Large intestine (tissue), 3 donors: ENCODE results near the gene NMNAT2. TPM values are rescaled to one million over a fixed set of nuclear protein-coding genes. Genes with fewer than 3 reads are reported as not detected.
"Not testable (repeated sequence)": the region's sequence is repeated elsewhere in the genome, so short reads cannot be mapped to it uniquely, and the experiment has no call there.

Experiments used
- DNase-seq, 2 donors: peaks; one replicate each; pipeline versions ENCODE4 v3.0.0 to v3.0.0-alpha.2; 2013
- H3K27ac ChIP-seq: one replicate; pipeline ENCODE4 v1.5.1; 2013; ENCODE audit warnings: low read length
- H3K27me3 ChIP-seq: 2 replicates; pipeline ENCODE4 v1.6.1; 2013; ENCODE audit warnings: low read length; ENCODE audit not compliant: control insufficient read depth, insufficient read depth
- H3K36me3 ChIP-seq: 2 replicates; pipeline ENCODE4 v1.6.1; 2013; ENCODE audit warnings: low read length; ENCODE audit not compliant: control insufficient read depth, insufficient read depth
- H3K4me1 ChIP-seq: one replicate; pipeline ENCODE4 v1.6.1; 2013; ENCODE audit warnings: low read length; ENCODE audit not compliant: control insufficient read depth, insufficient read depth
- H3K4me3 ChIP-seq: one replicate; pipeline ENCODE4 v1.5.1; 2013; ENCODE audit warnings: low read length
- H3K9me3 ChIP-seq: one replicate; pipeline ENCODE4 v1.6.1; 2013; ENCODE audit warnings: mild to moderate bottlenecking, low read depth, low read length, moderate library complexity; ENCODE audit not compliant: control insufficient read depth
- WGBS: methylation state at CpG from one replicate; pipeline ENCODE4 v1.1.5; 2013; ENCODE audit warnings: low lambda C conversion rate; ENCODE audit not compliant: insufficient coverage; 5-methylcytosine and 5-hydroxymethylcytosine counted together
- polyA plus RNA-seq: library from polyadenylated mRNA; unstranded; fragments of 120-200 nt; gene quantifications from one replicate; pipeline ENCODE4 v1.2.1, GENCODE V29; 2013

The NMNAT2 gene
- polyA plus RNA-seq, 1 donor, result 3.3 TPM

- Histone ChIP-seq H3K9me3 (no peaks in the 10 kb centered on the region), H3K36me3 (no peaks in the 10 kb centered on the region), H3K4me3 (no peak overlapping the region), H3K27ac (no peak overlapping the region), H3K4me1 (peaks cover 25% of the 10 kb centered on the region), H3K27me3 (no peaks in the 10 kb centered on the region)
- WGBS, result no CpG with 5 or more reads among the region's 12 CpGs
- DNase-seq, result peak; percentile 80
These were observed 136.6 kb downstream of the NMNAT2 start for GRCh38 chr1:183281553-183282091.

- DNase-seq, result no peak
- WGBS, result no CpG with 5 or more reads among the region's 2 CpGs
These were observed 137.1 kb downstream of the NMNAT2 start for GRCh38 chr1:183281039-183281438.

GRCh38 chr1:183279835-183280234 is 138.3 kb downstream of the NMNAT2 start:
- no peaks in the 10 kb centered on the region for H3K36me3 ChIP-seq
- H3K9me3 ChIP-seq, result no peaks in the 10 kb centered on the region
- no peak overlapping the region for H3K4me3 ChIP-seq
- WGBS, result no CpG with 5 or more reads among the region's 6 CpGs
- no peak overlapping the region for H3K27ac ChIP-seq
- H3K4me1 ChIP-seq, result peaks cover 31% of the 10 kb centered on the region
- no peaks in the 10 kb centered on the region for H3K27me3 ChIP-seq
- no peak for DNase-seq

More at GRCh38 chr1:183281039-183281438, 137.1 kb downstream of the NMNAT2 start:
- Histone ChIP-seq H3K36me3 (no peaks in the 10 kb centered on the region), H3K27me3 (no peaks in the 10 kb centered on the region), H3K27ac (no peak overlapping the region), H3K9me3 (no peaks in the 10 kb centered on the region), H3K4me3 (no peak overlapping the region), H3K4me1 (peaks cover 30% of the 10 kb centered on the region)

GRCh38 chr1:183278739-183279591 is 139.2 kb downstream of the NMNAT2 start:
- Histone ChIP-seq H3K4me1 (peaks cover 31% of the 10 kb centered on the region), H3K4me3 (no peak overlapping the region), H3K27ac (no peak overlapping the region), H3K9me3 (no peaks in the 10 kb centered on the region), H3K27me3 (no peaks in the 10 kb centered on the region), H3K36me3 (no peaks in the 10 kb centered on the region)
- no CpG with 5 or more reads among the region's 12 CpGs for WGBS
- DNase-seq, result no peak

- Histone ChIP-seq H3K27ac (no peak overlapping the region), H3K4me1 (peaks cover 31% of the 10 kb centered on the region), H3K27me3 (no peaks in the 10 kb centered on the region), H3K36me3 (no peaks in the 10 kb centered on the region), H3K9me3 (no peaks in the 10 kb centered on the region), H3K4me3 (no peak overlapping the region)
- no CpG with 5 or more reads among the region's 7 CpGs for WGBS
- DNase-seq, result no peak
These were observed 140.1 kb downstream of the NMNAT2 start for GRCh38 chr1:183277821-183278738.

- WGBS, result 80% methylated on average over 1 of the region's 9 CpGs
- Histone ChIP-seq H3K4me1 (peaks cover 28% of the 10 kb centered on the region), H3K4me3 (no peak overlapping the region), H3K27me3 (no peaks in the 10 kb centered on the region), H3K36me3 (no peaks in the 10 kb centered on the region), H3K27ac (peak overlapping the region; percentile 35), H3K9me3 (no peaks in the 10 kb centered on the region)
- DNase-seq, result peak; percentile 35 to 65
These were observed 141.6 kb downstream of the NMNAT2 start for GRCh38 chr1:183276386-183277080.

GRCh38 chr1:183275322-183275721 is 142.9 kb downstream of the NMNAT2 start:
- Histone ChIP-seq H3K4me1 (peaks cover 32% of the 10 kb centered on the region), H3K36me3 (no peaks in the 10 kb centered on the region), H3K27ac (no peak overlapping the region), H3K4me3 (no peak overlapping the region), H3K27me3 (no peaks in the 10 kb centered on the region), H3K9me3 (no peaks in the 10 kb centered on the region)
- no CpG with 5 or more reads among the region's 3 CpGs for WGBS
- no peak for DNase-seq

GRCh38 chr1:183274836-183275235 is 143.3 kb downstream of the NMNAT2 start:
- Histone ChIP-seq H3K36me3 (no peaks in the 10 kb centered on the region), H3K4me3 (no peak overlapping the region), H3K4me1 (peaks cover 32% of the 10 kb centered on the region), H3K9me3 (no peaks in the 10 kb centered on the region), H3K27me3 (no peaks in the 10 kb centered on the region), H3K27ac (no peak overlapping the region)
- no CpG with 5 or more reads among the region's 3 CpGs for WGBS
- no peak for DNase-seq

GRCh38 chr1:183273984-183274383 is 144.2 kb downstream of the NMNAT2 start:
- not testable (repeated sequence) for H3K27ac ChIP-seq, DNase-seq, H3K36me3 ChIP-seq, H3K4me3 ChIP-seq, H3K27me3 ChIP-seq, H3K9me3 ChIP-seq
- no CpG with 5 or more reads among the region's 4 CpGs for WGBS
- H3K4me1 ChIP-seq, result peaks cover 30% of the 10 kb centered on the region

- H3K27me3 ChIP-seq, result no peaks in the 10 kb centered on the region
- H3K4me1 ChIP-seq, result peaks cover 24% of the 10 kb centered on the region
- DNase-seq, result no peak
- no peaks in the 10 kb centered on the region for H3K9me3 ChIP-seq
- H3K27ac ChIP-seq, result no peak overlapping the region
- no CpG with 5 or more reads among the region's 5 CpGs for WGBS
- H3K36me3 ChIP-seq, result no peaks in the 10 kb centered on the region
- H3K4me3 ChIP-seq, result no peak overlapping the region
These were observed 144.9 kb downstream of the NMNAT2 start for GRCh38 chr1:183273300-183273699.
